Endothelial cell (in vitro differentiated cells): ENCODE data around the gene GNG13. TPM values are rescaled to one million over a fixed set of nuclear protein-coding genes. Genes with fewer than 3 reads are reported as not detected.

Experiments used
- DNase-seq: peaks from one replicate; pipeline ENCODE4 v3.0.0; 2021; ENCODE audit warnings: low spot score
- H3K27ac Mint-ChIP-seq: one replicate; pipeline ENCODE4 v1.8.0; 2021; ENCODE audit warnings: mixed read lengths, inconsistent platforms; ENCODE audit not compliant: unreplicated experiment
- H3K27me3 Mint-ChIP-seq: one replicate; pipeline ENCODE4 v1.8.0; 2021; ENCODE audit warnings: mild to moderate bottlenecking, moderate library complexity, mixed read lengths, inconsistent platforms; ENCODE audit not compliant: unreplicated experiment
- H3K36me3 Mint-ChIP-seq: one replicate; pipeline ENCODE4 v1.8.0; 2021; ENCODE audit warnings: mild to moderate bottlenecking, low read depth, mixed read lengths, inconsistent platforms; ENCODE audit not compliant: unreplicated experiment
- H3K4me1 Mint-ChIP-seq: one replicate; pipeline ENCODE4 v1.8.0; 2021; ENCODE audit warnings: mild to moderate bottlenecking, mixed read lengths, inconsistent platforms; ENCODE audit not compliant: unreplicated experiment
- H3K4me3 Mint-ChIP-seq: one replicate; pipeline ENCODE4 v1.8.0; 2021; ENCODE audit warnings: mild to moderate bottlenecking, mixed read lengths, inconsistent platforms; ENCODE audit not compliant: unreplicated experiment
- H3K9me3 Mint-ChIP-seq: one replicate; pipeline ENCODE4 v1.8.0; 2021; ENCODE audit warnings: mixed read lengths, inconsistent platforms; ENCODE audit not compliant: unreplicated experiment
- CTCF ChIP-seq: fragments of 200-600 bp; sonication (generic); IDR thresholded peaks from one replicate; pipeline ENCODE4 v1.5.0; 2021; ENCODE audit warnings: antibody characterized with exemption; ENCODE audit not compliant: unreplicated experiment
- total RNA-seq: library from RNA; stranded (reverse); fragmentation: NEBNext Ultra II Directional; extraction: Animal tissue kit (Norgen Biotek cat#: 25700); gene quantifications from one replicate; pipeline ENCODE4 v1.2.1, GENCODE V29; 2021; ENCODE audit not compliant: unreplicated experiment

Gene GNG13
- total RNA-seq, 1 donor from 2014 or later = not detected

- DNase-seq = no peak
Observed at GRCh38 chr16:836221-836620, 35.7 kb upstream of the GNG13 start.

GRCh38 chr16:835373-835772, 34.8 kb upstream of the GNG13 start:
- H3K27ac Mint-ChIP-seq = no peak overlapping the region
- no peak for TF ChIP-seq CTCF
- H3K36me3 Mint-ChIP-seq = peaks cover 11% of the 10 kb centered on the region
- no peaks in the 10 kb centered on the region for H3K9me3 Mint-ChIP-seq
- H3K4me1 Mint-ChIP-seq = no peaks in the 10 kb centered on the region
- H3K4me3 Mint-ChIP-seq = no peak overlapping the region
- peaks cover 10% of the 10 kb centered on the region for H3K27me3 Mint-ChIP-seq
- DNase-seq = no peak

More at GRCh38 chr16:836221-836620, 35.7 kb upstream of the GNG13 start:
- H3K27me3 Mint-ChIP-seq = peaks cover 10% of the 10 kb centered on the region
- no peak for TF ChIP-seq CTCF
- H3K9me3 Mint-ChIP-seq = no peaks in the 10 kb centered on the region
- H3K4me1 Mint-ChIP-seq = no peaks in the 10 kb centered on the region
- H3K4me3 Mint-ChIP-seq = no peak overlapping the region
- no peak overlapping the region for H3K27ac Mint-ChIP-seq
- peaks cover 11% of the 10 kb centered on the region for H3K36me3 Mint-ChIP-seq

- TF ChIP-seq CTCF = no peak
- Mint-ChIP-seq H3K9me3 (no peaks in the 10 kb centered on the region), H3K27me3 (peaks cover 12% of the 10 kb centered on the region), H3K4me3 (no peak overlapping the region), H3K27ac (no peak overlapping the region), H3K36me3 (peaks cover 8% of the 10 kb centered on the region), H3K4me1 (no peaks in the 10 kb centered on the region)
- DNase-seq = no peak
Observed at GRCh38 chr16:833411-833810, 32.9 kb upstream of the GNG13 start.

GRCh38 chr16:832652-833336, 32.3 kb upstream of the GNG13 start:
- Mint-ChIP-seq H3K9me3 (no peaks in the 10 kb centered on the region), H3K4me3 (no peak overlapping the region), H3K27ac (no peak overlapping the region), H3K36me3 (peaks cover 4% of the 10 kb centered on the region), H3K4me1 (no peaks in the 10 kb centered on the region), H3K27me3 (peaks cover 12% of the 10 kb centered on the region)
- no peak for TF ChIP-seq CTCF
- no peak for DNase-seq

GRCh38 chr16:831571-832413, 31.3 kb upstream of the GNG13 start:
- Mint-ChIP-seq H3K4me1 (no peaks in the 10 kb centered on the region), H3K36me3 (peaks cover 4% of the 10 kb centered on the region), H3K9me3 (no peaks in the 10 kb centered on the region), H3K27me3 (peaks cover 10% of the 10 kb centered on the region), H3K4me3 (no peak overlapping the region), H3K27ac (no peak overlapping the region)
- DNase-seq = no peak
- no peak for TF ChIP-seq CTCF
